Measurements from ENCODE around the gene UGGT2.

Gene UGGT2

DNA sequence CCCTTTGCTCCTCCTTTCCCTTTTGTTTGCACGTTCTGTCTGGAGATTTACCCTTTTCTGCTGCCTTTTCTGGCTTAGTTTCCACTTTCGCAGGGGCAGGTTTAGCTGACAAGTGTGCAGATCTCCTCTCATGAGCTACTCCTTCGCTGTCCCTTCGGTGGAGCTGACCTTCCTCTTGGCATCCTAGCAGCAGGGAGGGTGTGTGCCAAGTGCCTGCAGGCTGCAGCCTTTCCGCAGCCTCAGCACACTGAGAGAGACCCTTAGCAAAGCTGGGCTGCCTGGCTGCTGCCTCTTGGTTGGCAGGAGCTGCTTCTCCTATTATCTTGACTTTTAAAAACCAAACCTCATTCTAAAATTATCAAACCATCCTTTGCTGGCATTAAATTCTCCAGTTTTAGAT is 243.8 kb downstream of the UGGT2 start:
- no peaks in the 10 kb centered on the region for H4K20me1 ChIP-seq (ENCODE audit: insufficient read depth, low read length)
- no peak overlapping the region for H2AFZ ChIP-seq (ENCODE audit: low read depth, low read length)
- no peaks in the 10 kb centered on the region for H3K9me3 ChIP-seq (ENCODE audit: insufficient read depth, low read length)
- H3K36me3 ChIP-seq (replicated peaks; ENCODE audit: low read depth, low read length), result peaks cover 8% of the 10 kb centered on the region
- no peaks in the 10 kb centered on the region for H3K4me1 ChIP-seq (ENCODE audit: low read length)
- H3K4me2 ChIP-seq (ENCODE audit: low read length), result no peak overlapping the region
- H3K27me3 ChIP-seq (ENCODE audit: low read depth, low read length), result no peaks in the 10 kb centered on the region
- no peak overlapping the region for H3K27ac ChIP-seq (ENCODE audit: low read length)
- no peaks in the 10 kb centered on the region for H3K79me2 ChIP-seq (ENCODE audit: low read length)
- no peak overlapping the region for H3K9ac ChIP-seq (ENCODE audit: low read length)
- no peak for TF ChIP-seq EZH2phosphoT487 (IDR thresholded peaks at IDR 0.05; ENCODE audit: low read depth)
- TF ChIP-seq, protein P1, sequence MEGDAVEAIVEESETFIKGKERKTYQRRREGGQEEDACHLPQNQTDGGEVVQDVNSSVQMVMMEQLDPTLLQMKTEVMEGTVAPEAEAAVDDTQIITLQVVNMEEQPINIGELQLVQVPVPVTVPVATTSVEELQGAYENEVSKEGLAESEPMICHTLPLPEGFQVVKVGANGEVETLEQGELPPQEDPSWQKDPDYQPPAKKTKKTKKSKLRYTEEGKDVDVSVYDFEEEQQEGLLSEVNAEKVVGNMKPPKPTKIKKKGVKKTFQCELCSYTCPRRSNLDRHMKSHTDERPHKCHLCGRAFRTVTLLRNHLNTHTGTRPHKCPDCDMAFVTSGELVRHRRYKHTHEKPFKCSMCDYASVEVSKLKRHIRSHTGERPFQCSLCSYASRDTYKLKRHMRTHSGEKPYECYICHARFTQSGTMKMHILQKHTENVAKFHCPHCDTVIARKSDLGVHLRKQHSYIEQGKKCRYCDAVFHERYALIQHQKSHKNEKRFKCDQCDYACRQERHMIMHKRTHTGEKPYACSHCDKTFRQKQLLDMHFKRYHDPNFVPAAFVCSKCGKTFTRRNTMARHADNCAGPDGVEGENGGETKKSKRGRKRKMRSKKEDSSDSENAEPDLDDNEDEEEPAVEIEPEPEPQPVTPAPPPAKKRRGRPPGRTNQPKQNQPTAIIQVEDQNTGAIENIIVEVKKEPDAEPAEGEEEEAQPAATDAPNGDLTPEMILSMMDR (IDR thresholded peaks at IDR 0.05; ENCODE audit: low read depth, low read length), result no peak
- no peak overlapping the region for H3K4me3 ChIP-seq (ENCODE audit: low read length)

DNA sequence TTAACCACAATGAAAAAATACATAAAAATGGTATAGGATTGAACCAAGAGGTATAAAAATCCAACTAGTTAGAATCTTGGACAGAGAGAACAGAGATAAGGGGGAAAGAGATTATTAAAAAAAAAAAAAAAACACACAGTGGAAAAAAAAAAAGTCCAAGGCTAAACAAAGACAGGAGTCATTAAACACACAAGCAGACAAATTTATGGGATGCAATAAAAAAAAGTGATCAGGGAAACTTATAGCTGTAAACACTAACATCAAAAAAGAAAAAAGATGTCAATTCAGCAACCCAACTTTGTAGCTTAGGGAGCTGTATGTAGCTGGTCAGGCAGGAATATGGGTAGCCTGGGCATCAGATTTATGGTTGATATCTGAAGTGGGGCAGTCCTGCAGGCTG is 247.3 kb downstream of the UGGT2 start:
- Histone ChIP-seq H3K4me3 (ENCODE audit: low read length) (no peak overlapping the region), H2AFZ (ENCODE audit: low read depth, low read length) (no peak overlapping the region), H3K36me3 (replicated peaks; ENCODE audit: low read depth, low read length) (peaks cover 8% of the 10 kb centered on the region), H3K27ac (ENCODE audit: low read length) (no peak overlapping the region), H3K4me1 (ENCODE audit: low read length) (peaks cover 8% of the 10 kb centered on the region), H3K4me2 (ENCODE audit: low read length) (no peak overlapping the region), H3K9ac (ENCODE audit: low read length) (no peak overlapping the region), H3K9me3 (ENCODE audit: insufficient read depth, low read length) (no peaks in the 10 kb centered on the region), H3K27me3 (ENCODE audit: low read depth, low read length) (no peaks in the 10 kb centered on the region), H3K79me2 (ENCODE audit: low read length) (no peaks in the 10 kb centered on the region), H4K20me1 (ENCODE audit: insufficient read depth, low read length) (no peaks in the 10 kb centered on the region)
- TF ChIP-seq, protein P1 (IDR thresholded peaks at IDR 0.05; ENCODE audit: low read depth, low read length), result no peak
- no peak for TF ChIP-seq EZH2phosphoT487 (IDR thresholded peaks at IDR 0.05; ENCODE audit: low read depth)

DNA sequence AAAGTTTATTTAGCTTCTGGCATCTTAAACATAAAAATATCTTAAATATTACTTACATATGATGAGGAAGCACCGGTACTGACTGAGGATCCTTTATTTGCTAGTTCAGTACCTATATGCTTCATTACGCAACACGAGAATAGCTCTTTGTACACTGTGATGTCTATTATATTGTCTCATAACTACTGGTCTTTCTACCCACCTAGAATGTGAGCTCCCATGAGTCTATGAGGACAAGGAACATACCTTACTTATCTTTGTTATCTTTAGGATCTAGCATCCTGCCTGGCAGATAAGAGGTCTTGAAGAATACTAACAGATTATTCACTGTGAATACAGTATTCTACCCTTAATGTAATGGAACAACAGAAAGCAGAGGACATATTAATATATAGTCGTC is 251.4 kb downstream of the UGGT2 start:
- no peak overlapping the region for H3K9ac ChIP-seq (ENCODE audit: low read length)
- no peaks in the 10 kb centered on the region for H3K27me3 ChIP-seq (ENCODE audit: low read depth, low read length)
- no peaks in the 10 kb centered on the region for H3K9me3 ChIP-seq (ENCODE audit: insufficient read depth, low read length)
- H3K4me3 ChIP-seq (ENCODE audit: low read length), result no peak overlapping the region
- H2AFZ ChIP-seq (ENCODE audit: low read depth, low read length), result no peak overlapping the region
- no peak overlapping the region for H3K4me2 ChIP-seq (ENCODE audit: low read length)
- H4K20me1 ChIP-seq (ENCODE audit: insufficient read depth, low read length), result no peaks in the 10 kb centered on the region
- H3K4me1 ChIP-seq (ENCODE audit: low read length), result peaks cover 8% of the 10 kb centered on the region
- no peaks in the 10 kb centered on the region for H3K36me3 ChIP-seq (replicated peaks; ENCODE audit: low read depth, low read length)
- TF ChIP-seq, protein P1 (IDR thresholded peaks at IDR 0.05; ENCODE audit: low read depth, low read length), result no peak
- TF ChIP-seq EZH2phosphoT487 (IDR thresholded peaks at IDR 0.05; ENCODE audit: low read depth), result no peak
- no peaks in the 10 kb centered on the region for H3K79me2 ChIP-seq (ENCODE audit: low read length)
- no peak overlapping the region for H3K27ac ChIP-seq (ENCODE audit: low read length)

DNA sequence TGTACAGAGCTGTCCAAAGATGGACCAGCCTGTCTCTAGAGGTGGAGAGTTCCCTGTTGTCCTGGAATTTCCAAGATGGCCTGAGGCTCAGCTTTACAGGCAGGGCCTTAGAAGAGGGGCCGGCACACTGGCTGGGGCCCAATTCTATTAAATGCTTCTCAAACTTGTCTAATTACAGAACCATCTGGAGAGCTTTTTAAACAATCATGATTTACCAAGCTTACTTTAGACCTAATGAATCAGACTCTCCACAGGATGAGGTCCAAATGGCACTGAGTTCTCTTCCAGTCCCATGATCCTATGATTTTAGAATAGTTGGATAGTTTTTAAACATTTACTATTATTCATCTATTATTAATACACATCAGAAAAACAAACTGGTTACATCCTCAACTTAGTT is 252.8 kb downstream of the UGGT2 start:
- Histone ChIP-seq H3K4me3 (ENCODE audit: low read length) (no peak overlapping the region), H3K79me2 (ENCODE audit: low read length) (no peaks in the 10 kb centered on the region), H4K20me1 (ENCODE audit: insufficient read depth, low read length) (no peaks in the 10 kb centered on the region), H3K4me1 (ENCODE audit: low read length) (peaks cover 8% of the 10 kb centered on the region), H3K9me3 (ENCODE audit: insufficient read depth, low read length) (no peaks in the 10 kb centered on the region), H3K27me3 (ENCODE audit: low read depth, low read length) (no peaks in the 10 kb centered on the region), H2AFZ (ENCODE audit: low read depth, low read length) (no peak overlapping the region), H3K27ac (ENCODE audit: low read length) (no peak overlapping the region), H3K9ac (ENCODE audit: low read length) (no peak overlapping the region), H3K36me3 (replicated peaks; ENCODE audit: low read depth, low read length) (no peaks in the 10 kb centered on the region), H3K4me2 (ENCODE audit: low read length) (no peak overlapping the region)
- TF ChIP-seq, protein P1 (IDR thresholded peaks at IDR 0.05; ENCODE audit: low read depth, low read length), result no peak
- no peak for TF ChIP-seq EZH2phosphoT487 (IDR thresholded peaks at IDR 0.05; ENCODE audit: low read depth)
